Uterus (tissue), 2 donors: ENCODE measurements around the gene MYO16.

Experiments
- CTCF ChIP-seq, 4 experiments: fragments of 200-600 bp in 2 of 4; fragments of 450-650 bp in 2 of 4; sonication (generic) in 2 of 4; IDR thresholded peaks; one replicate each; pipeline ENCODE4 v1.5.1; 2016 to 2019; ENCODE audit warnings: antibody characterized with exemption in 4 of 4, mild to moderate bottlenecking in 2 of 4, moderate library complexity in 1 of 4
- POLR2A ChIP-seq, 2 donors: fragments of 450-650 bp; IDR thresholded peaks; one replicate each; pipeline ENCODE4 v1.6.1; 2016; ENCODE audit warnings: antibody characterized with exemption in 2 of 2, mild to moderate bottlenecking in 1 of 2, moderate library complexity in 1 of 2

GRCh38 chr13:108780706-108781105, 151.3 kb downstream of the MYO16 start:
- TF ChIP-seq CTCF (IDR thresholded peaks at IDR 0.05), result no peak
- TF ChIP-seq POLR2A (IDR thresholded peaks at IDR 0.05), result no peak
